ENCODE data around the gene EXOC6B. TPM values are rescaled to one million over a fixed set of nuclear protein-coding genes. Genes with fewer than 3 reads are reported as not detected.

The EXOC6B gene
- total RNA-seq, 1 experiment from 2014 or later, result not detected

DNA sequence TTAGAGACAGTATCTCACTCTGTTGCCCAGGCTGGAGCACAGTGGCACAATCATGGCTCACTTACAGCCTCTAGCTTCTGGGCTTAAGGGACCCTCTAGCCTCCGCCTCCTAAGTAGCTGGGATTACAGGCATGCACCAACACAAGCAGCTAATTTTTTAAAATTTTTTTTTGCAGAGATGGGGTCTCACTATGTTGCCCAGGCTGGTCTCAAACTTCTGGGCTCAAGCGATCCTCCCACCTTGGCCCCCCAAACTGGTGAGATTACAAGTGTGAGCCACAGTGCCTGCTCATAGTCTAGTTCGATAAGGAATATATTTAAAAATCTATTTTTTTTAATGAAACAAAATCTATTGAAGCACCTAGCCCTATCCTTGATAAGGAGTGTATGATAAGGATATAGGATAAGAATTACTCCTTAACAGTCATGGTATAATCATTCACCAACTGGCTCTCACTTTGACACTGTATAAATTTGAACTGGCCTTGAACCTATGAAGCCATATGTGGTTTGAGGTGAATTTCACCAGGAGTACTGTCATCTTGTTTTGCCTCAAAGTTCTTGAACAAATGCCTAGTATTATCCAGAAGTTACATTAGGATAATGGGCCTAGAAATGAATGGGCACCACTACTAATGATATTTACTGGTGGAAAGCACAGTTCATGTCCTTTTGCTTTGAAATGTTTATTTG lies 71.1 kb downstream of the EXOC6B start:
- Histone ChIP-seq H3K36me3 (ENCODE audit: insufficient read depth, low read length) (no peaks in the 10 kb centered on the region), H2AFZ (ENCODE audit: low read length) (no peak overlapping the region), H3K4me2 (ENCODE audit: low read depth, low read length, poor library complexity, severe bottlenecking) (no peak overlapping the region), H3K9me2 (replicated peaks; ENCODE audit: insufficient read depth, low read length) (no peaks in the 10 kb centered on the region), H3K27me3 (ENCODE audit: low read length) (no peaks in the 10 kb centered on the region; the same call in 1 of the 2 replicates), H3K9me3 (ENCODE audit: low read length) (no peaks in the 10 kb centered on the region), H3K79me2 (ENCODE audit: low read length) (no peaks in the 10 kb centered on the region), H3K27ac (ENCODE audit: low read length) (no peak overlapping the region), H3K9ac (ENCODE audit: low read length) (no peak overlapping the region), H3K4me3 (ENCODE audit: low read length) (no peak overlapping the region), H4K20me1 (ENCODE audit: insufficient read depth, low read depth, low read length) (no peaks in the 10 kb centered on the region), H3K4me1 (ENCODE audit: low read length) (no peaks in the 10 kb centered on the region)
- DNase-seq, result no peak

DNA sequence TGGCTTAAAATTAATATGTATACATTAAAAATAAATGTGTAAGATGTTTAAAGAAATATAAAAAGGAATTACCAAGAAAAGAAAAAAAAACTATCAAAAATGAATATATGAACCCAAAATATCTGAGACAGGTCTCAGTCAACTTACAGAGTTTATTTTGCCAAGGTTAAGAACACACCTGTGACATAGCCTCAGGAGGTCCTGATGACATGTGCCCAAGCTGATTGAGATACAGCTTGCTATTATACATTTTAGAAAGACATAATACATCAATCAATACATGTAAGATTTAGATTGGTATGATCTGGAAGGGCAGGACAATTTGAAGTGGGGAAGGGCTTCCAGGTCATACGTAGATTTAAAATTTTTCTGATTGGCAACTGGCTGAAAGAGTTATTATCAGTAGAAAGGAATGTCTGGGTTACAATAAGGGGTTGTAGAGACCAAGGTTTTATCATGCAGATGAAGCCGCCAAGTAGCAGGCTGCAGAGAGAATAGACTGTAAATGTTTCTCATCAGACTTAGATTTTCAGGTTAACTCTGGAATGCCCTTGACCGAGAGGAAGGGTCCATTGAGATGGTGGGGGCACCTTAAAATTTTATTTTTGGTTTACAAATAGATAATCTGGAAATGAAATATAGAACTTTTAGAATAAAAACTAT lies 74.7 kb downstream of the EXOC6B start:
- DNase-seq, result no peak
- H3K9ac ChIP-seq (ENCODE audit: low read length), result no peak overlapping the region
- no peak overlapping the region for H3K4me2 ChIP-seq (ENCODE audit: low read depth, low read length, poor library complexity, severe bottlenecking)

DNA sequence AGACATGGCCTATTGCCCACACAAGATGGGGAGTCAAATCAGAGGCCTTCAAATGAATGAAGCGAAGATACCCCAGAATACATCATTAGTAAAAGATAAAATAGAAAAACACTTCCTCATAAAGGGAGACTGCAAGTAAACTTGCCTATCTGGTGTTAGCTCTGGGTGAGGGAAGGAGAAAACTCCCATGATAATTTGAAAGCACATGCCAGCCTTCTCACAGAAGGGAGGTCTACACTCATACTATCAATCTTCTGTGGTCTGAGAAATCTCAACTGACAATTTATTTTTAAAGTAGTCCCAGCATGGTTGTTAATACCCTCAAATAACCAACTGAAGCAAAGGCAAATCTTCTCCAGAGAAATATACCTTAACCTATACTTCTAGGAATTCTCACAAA lies 75.4 kb downstream of the EXOC6B start:
- Histone ChIP-seq H3K4me3 (ENCODE audit: low read length) (no peak overlapping the region), H3K4me1 (ENCODE audit: low read length) (no peaks in the 10 kb centered on the region), H3K27me3 (ENCODE audit: low read length) (no peaks in the 10 kb centered on the region; the same call in 1 of the 2 replicates), H3K79me2 (ENCODE audit: low read length) (no peaks in the 10 kb centered on the region), H2AFZ (ENCODE audit: low read length) (no peak overlapping the region), H3K9me3 (ENCODE audit: low read length) (no peaks in the 10 kb centered on the region), H4K20me1 (ENCODE audit: insufficient read depth, low read depth, low read length) (no peaks in the 10 kb centered on the region), H3K27ac (ENCODE audit: low read length) (no peak overlapping the region), H3K9me2 (replicated peaks; ENCODE audit: insufficient read depth, low read length) (no peaks in the 10 kb centered on the region), H3K36me3 (ENCODE audit: insufficient read depth, low read length) (no peaks in the 10 kb centered on the region), H3K4me2 (ENCODE audit: low read depth, low read length, poor library complexity, severe bottlenecking) (no peak overlapping the region), H3K9ac (ENCODE audit: low read length) (no peak overlapping the region)
- no peak for DNase-seq

More for the DNA sequence above, 74.7 kb downstream of the EXOC6B start:
- no peaks in the 10 kb centered on the region for H3K9me2 ChIP-seq (replicated peaks; ENCODE audit: insufficient read depth, low read length)
- no peaks in the 10 kb centered on the region for H3K36me3 ChIP-seq (ENCODE audit: insufficient read depth, low read length)
- H3K27ac ChIP-seq (ENCODE audit: low read length), result no peak overlapping the region
- H3K27me3 ChIP-seq (ENCODE audit: low read length), result no peaks in the 10 kb centered on the region; the same call in 1 of the 2 replicates
- H3K4me1 ChIP-seq (ENCODE audit: low read length), result no peaks in the 10 kb centered on the region
- H3K9me3 ChIP-seq (ENCODE audit: low read length), result no peaks in the 10 kb centered on the region
- H3K4me3 ChIP-seq (ENCODE audit: low read length), result no peak overlapping the region
- H2AFZ ChIP-seq (ENCODE audit: low read length), result no peak overlapping the region
- H3K79me2 ChIP-seq (ENCODE audit: low read length), result no peaks in the 10 kb centered on the region
- H4K20me1 ChIP-seq (ENCODE audit: insufficient read depth, low read depth, low read length), result no peaks in the 10 kb centered on the region

DNA sequence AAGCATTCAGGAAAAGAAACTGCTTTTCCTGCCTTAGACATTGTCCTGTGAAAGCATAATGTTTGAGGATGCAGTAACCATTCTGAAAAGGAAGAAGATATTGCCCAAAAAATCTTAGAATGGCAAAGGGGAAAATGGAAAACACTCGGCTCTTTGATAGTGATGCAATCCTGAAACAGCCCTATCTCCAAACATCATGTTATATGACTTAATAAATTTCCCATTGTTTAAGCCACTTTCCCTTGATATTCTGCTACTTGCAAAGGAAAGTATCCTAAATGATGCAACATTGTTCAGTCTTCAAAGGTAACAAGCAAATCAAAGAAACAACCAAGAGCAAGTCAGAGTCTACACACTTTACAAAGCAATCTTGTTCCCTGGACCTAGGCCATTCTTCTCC lies 78.5 kb downstream of the EXOC6B start:
- Histone ChIP-seq H3K9ac (ENCODE audit: low read length) (no peak overlapping the region), H3K79me2 (ENCODE audit: low read length) (no peaks in the 10 kb centered on the region), H3K4me1 (ENCODE audit: low read length) (no peaks in the 10 kb centered on the region), H3K9me3 (ENCODE audit: low read length) (no peaks in the 10 kb centered on the region), H3K36me3 (ENCODE audit: insufficient read depth, low read length) (no peaks in the 10 kb centered on the region), H4K20me1 (ENCODE audit: insufficient read depth, low read depth, low read length) (no peaks in the 10 kb centered on the region), H3K4me3 (ENCODE audit: low read length) (no peak overlapping the region), H3K27ac (ENCODE audit: low read length) (no peak overlapping the region), H3K27me3 (ENCODE audit: low read length) (no peaks in the 10 kb centered on the region), H3K9me2 (replicated peaks; ENCODE audit: insufficient read depth, low read length) (no peaks in the 10 kb centered on the region), H3K4me2 (ENCODE audit: low read depth, low read length, poor library complexity, severe bottlenecking) (no peak overlapping the region), H2AFZ (ENCODE audit: low read length) (no peak overlapping the region)
- no peak for DNase-seq

DNA sequence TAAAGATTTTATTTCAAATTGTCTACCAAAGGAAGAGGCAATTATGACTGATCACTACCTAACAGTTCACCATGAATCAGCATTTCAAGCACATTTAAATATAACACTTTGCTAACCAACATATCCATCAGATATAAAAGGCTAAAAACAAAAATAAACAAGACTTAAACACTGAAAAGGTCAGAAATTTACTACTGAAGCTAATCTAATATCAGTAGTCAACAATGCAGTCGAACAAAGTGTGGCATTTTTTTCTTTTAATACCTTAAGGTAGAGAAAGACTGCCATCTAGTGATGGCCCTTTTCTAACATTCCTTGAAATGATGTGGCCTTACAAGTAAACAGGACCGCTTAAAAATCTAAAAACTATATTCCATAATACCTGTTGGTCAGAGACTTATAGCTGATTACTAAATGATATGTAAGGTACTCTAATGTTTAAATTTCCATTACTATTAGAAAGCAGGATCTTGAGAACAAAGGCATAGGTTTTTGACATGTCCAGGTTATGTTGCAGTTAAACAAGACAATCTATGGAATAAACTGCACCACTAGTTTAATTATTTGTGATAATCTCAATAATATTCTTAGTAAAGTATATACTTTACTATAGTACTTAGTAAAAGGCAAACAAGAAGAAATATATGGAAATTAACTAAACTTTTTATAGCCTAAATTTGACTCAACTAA lies 80.0 kb downstream of the EXOC6B start:
- no peaks in the 10 kb centered on the region for H3K36me3 ChIP-seq (ENCODE audit: insufficient read depth, low read length)
- H3K27me3 ChIP-seq (ENCODE audit: low read length), result no peaks in the 10 kb centered on the region
- no peaks in the 10 kb centered on the region for H3K9me2 ChIP-seq (replicated peaks; ENCODE audit: insufficient read depth, low read length)
- no peaks in the 10 kb centered on the region for H3K79me2 ChIP-seq (ENCODE audit: low read length)
- no peaks in the 10 kb centered on the region for H3K4me1 ChIP-seq (ENCODE audit: low read length)
- peak; percentile 85 for DNase-seq
- H3K4me2 ChIP-seq (ENCODE audit: low read depth, low read length, poor library complexity, severe bottlenecking), result no peak overlapping the region
- H3K9ac ChIP-seq (ENCODE audit: low read length), result no peak overlapping the region
- H3K4me3 ChIP-seq (ENCODE audit: low read length), result no peak overlapping the region
- no peaks in the 10 kb centered on the region for H4K20me1 ChIP-seq (ENCODE audit: insufficient read depth, low read depth, low read length)
- H3K9me3 ChIP-seq (ENCODE audit: low read length), result no peaks in the 10 kb centered on the region
- no peak overlapping the region for H2AFZ ChIP-seq (ENCODE audit: low read length)
- no peak overlapping the region for H3K27ac ChIP-seq (ENCODE audit: low read length)

DNA sequence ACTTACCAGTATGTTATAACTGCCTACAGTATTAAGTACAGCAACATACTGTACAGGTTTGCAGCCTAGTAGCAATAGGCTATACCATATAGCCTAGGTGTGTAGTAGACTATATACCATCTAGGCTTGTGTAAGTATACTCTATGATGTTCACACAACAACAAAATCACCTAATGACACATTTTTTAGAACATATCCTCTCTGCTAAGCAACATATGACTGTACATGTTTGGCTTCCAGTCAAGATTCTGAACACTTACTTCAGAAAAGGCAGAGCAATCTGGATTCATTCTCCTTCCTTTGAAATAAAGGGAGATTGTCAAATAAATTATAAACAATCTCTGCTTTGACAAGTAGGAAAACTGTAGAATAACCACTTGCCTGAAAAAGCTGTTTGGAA lies 81.8 kb downstream of the EXOC6B start:
- Histone ChIP-seq H3K9ac (ENCODE audit: low read length) (no peak overlapping the region), H3K4me2 (ENCODE audit: low read depth, low read length, poor library complexity, severe bottlenecking) (no peak overlapping the region), H3K4me1 (ENCODE audit: low read length) (no peaks in the 10 kb centered on the region), H3K27ac (ENCODE audit: low read length) (no peak overlapping the region), H2AFZ (ENCODE audit: low read length) (no peak overlapping the region), H3K4me3 (ENCODE audit: low read length) (no peak overlapping the region), H3K9me2 (replicated peaks; ENCODE audit: insufficient read depth, low read length) (no peaks in the 10 kb centered on the region), H3K36me3 (ENCODE audit: insufficient read depth, low read length) (no peaks in the 10 kb centered on the region), H3K9me3 (ENCODE audit: low read length) (no peaks in the 10 kb centered on the region), H3K79me2 (ENCODE audit: low read length) (no peaks in the 10 kb centered on the region), H3K27me3 (ENCODE audit: low read length) (no peaks in the 10 kb centered on the region), H4K20me1 (ENCODE audit: insufficient read depth, low read depth, low read length) (no peaks in the 10 kb centered on the region)
- DNase-seq, result no peak

DNA sequence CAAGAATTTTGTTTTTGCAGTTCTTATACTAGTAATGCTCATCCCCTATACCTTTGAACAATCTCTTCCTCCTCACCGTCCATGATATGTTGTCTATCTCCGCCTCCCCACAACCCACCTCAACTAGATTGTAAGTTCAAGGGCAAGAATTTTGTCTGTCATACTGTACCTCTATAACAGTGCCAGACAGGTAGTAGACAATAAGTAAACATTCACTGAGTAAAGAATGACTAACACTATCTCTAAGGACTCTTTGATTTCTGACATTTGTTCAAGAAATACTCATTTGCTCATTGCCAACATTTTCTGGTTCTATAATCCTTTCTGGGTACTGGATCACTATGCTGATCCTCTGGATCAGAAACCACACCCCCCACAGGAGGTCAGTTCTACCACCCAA lies 82.4 kb downstream of the EXOC6B start:
- Histone ChIP-seq H3K27ac (ENCODE audit: low read length) (no peak overlapping the region), H3K4me1 (ENCODE audit: low read length) (no peaks in the 10 kb centered on the region), H2AFZ (ENCODE audit: low read length) (no peak overlapping the region), H3K9me2 (replicated peaks; ENCODE audit: insufficient read depth, low read length) (no peaks in the 10 kb centered on the region), H3K4me3 (ENCODE audit: low read length) (no peak overlapping the region), H3K79me2 (ENCODE audit: low read length) (no peaks in the 10 kb centered on the region), H3K4me2 (ENCODE audit: low read depth, low read length, poor library complexity, severe bottlenecking) (no peak overlapping the region), H4K20me1 (ENCODE audit: insufficient read depth, low read depth, low read length) (no peaks in the 10 kb centered on the region), H3K27me3 (ENCODE audit: low read length) (no peaks in the 10 kb centered on the region), H3K9ac (ENCODE audit: low read length) (no peak overlapping the region), H3K9me3 (ENCODE audit: low read length) (no peaks in the 10 kb centered on the region), H3K36me3 (ENCODE audit: insufficient read depth, low read length) (no peaks in the 10 kb centered on the region)
- no peak for DNase-seq

DNA sequence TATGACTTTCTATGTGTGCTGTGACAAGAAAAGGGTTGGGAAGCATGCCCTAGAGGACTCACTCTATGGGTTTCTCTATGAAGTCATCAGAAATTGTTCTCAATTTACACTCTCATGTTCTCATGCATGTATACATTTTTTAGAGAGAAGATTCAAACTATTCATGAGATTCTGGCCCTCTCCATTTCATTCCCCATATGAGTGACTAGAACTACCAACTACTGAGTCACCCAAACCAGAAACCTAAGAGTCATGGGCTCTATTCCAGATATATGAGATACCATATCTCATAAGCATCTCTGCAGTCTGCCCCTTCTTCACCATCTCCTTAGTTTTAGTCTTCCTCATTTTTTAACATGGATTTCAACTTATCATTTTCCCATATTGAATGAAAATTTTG lies 87.7 kb downstream of the EXOC6B start:
- Histone ChIP-seq H3K4me3 (ENCODE audit: low read length) (no peak overlapping the region), H3K36me3 (ENCODE audit: insufficient read depth, low read length) (no peaks in the 10 kb centered on the region), H3K9me2 (replicated peaks; ENCODE audit: insufficient read depth, low read length) (no peaks in the 10 kb centered on the region), H3K79me2 (ENCODE audit: low read length) (no peaks in the 10 kb centered on the region), H3K4me1 (ENCODE audit: low read length) (no peaks in the 10 kb centered on the region), H2AFZ (ENCODE audit: low read length) (no peak overlapping the region), H3K27ac (ENCODE audit: low read length) (no peak overlapping the region), H3K9me3 (ENCODE audit: low read length) (no peaks in the 10 kb centered on the region), H3K4me2 (ENCODE audit: low read depth, low read length, poor library complexity, severe bottlenecking) (no peak overlapping the region), H4K20me1 (ENCODE audit: insufficient read depth, low read depth, low read length) (no peaks in the 10 kb centered on the region), H3K9ac (ENCODE audit: low read length) (no peak overlapping the region), H3K27me3 (ENCODE audit: low read length) (peaks cover 6% of the 10 kb centered on the region; the same call in 1 of the 2 replicates)
- DNase-seq, result no peak
